Dedifferentiated amniotic fluid mesenchymal stem cell (primary cell): ENCODE measurements around the gene AFMID.
"Not testable (repeated sequence)": the region's sequence is repeated elsewhere in the genome, so short reads cannot be mapped to it uniquely, and the experiment has no call there.

Experiments
- DNase-seq: peaks from one replicate; pipeline ENCODE4 v3.0.0-alpha.2; 2016; ENCODE audit errors: extremely low spot score

Gene AFMID

GRCh38 chr17:78154903-78155811 is 32.0 kb upstream of the AFMID start:
- DNase-seq: no peak

- DNase-seq: no peak
These were observed 27.5 kb upstream of the AFMID start for GRCh38 chr17:78159575-78160158.

- no peak for DNase-seq
These were observed 23.0 kb upstream of the AFMID start for GRCh38 chr17:78163881-78164747.

GRCh38 chr17:78164748-78165607 is 22.2 kb upstream of the AFMID start:
- no peak for DNase-seq

GRCh38 chr17:78166416-78166815 is 20.7 kb upstream of the AFMID start:
- DNase-seq: no peak

- no peak for DNase-seq
These were observed 18.8 kb upstream of the AFMID start, which contains the start of gene SYNGR2 for GRCh38 chr17:78168242-78168902. Gene SYNGR2, plus strand, starts transcription at chr17:78168581. Its CDS starts 36 bp downstream, at chr17:78168617.

- DNase-seq: peak; percentile 25
These were observed 18.0 kb upstream of the AFMID start for GRCh38 chr17:78168903-78169793.

- no peak for DNase-seq
These were observed 16.2 kb upstream of the AFMID start for GRCh38 chr17:78170692-78171590.

GRCh38 chr17:78171591-78172248 is 15.4 kb upstream of the AFMID start:
- not testable (repeated sequence) for DNase-seq

GRCh38 chr17:78172249-78173051 is 14.7 kb upstream of the AFMID start:
- DNase-seq: no peak

GRCh38 chr17:78173097-78173715 is 14.0 kb upstream of the AFMID start:
- no peak for DNase-seq

- DNase-seq: no peak
These were observed 12.8 kb upstream of the AFMID start for GRCh38 chr17:78174346-78174869.

GRCh38 chr17:78174870-78175642 is 12.1 kb upstream of the AFMID start:
- DNase-seq: no peak

GRCh38 chr17:78175643-78175981 is 11.6 kb upstream of the AFMID start:
- DNase-seq: no peak

GRCh38 chr17:78176548-78177025 is 10.6 kb upstream of the AFMID start:
- DNase-seq: no peak

GRCh38 chr17:78179372-78179771 is 7.8 kb upstream of the AFMID start:
- no peak for DNase-seq
